AG04450 (cell line): ENCODE results near the gene PAXX. TPM values are rescaled to one million over a fixed set of nuclear protein-coding genes. Genes with fewer than 3 reads are reported as not detected.

ENCODE experiments used
- CTCF ChIA-PET: fragments of 300-600, 350-600 bp; formaldehyde crosslinking; extraction: SDS; loops from one replicate; lab custom pipeline; 2022; ENCODE audit warnings: antibody characterized with exemption, inconsistent platforms; lab: Charles Lee
- POLR2A ChIA-PET: fragments of 350-600 bp; formaldehyde crosslinking; extraction: SDS; loops from one replicate; lab custom pipeline; 2021; ENCODE audit warnings: antibody characterized with exemption, inconsistent platforms; lab: Yijun Ruan, JAX
- DNase-seq: peaks from one replicate; pipeline ENCODE4 v3.0.0-alpha.2; 2011; ENCODE audit warnings: low read depth, low spot score
- H3K27ac ChIP-seq: one replicate; pipeline ENCODE4 v1.5.1; 2012; ENCODE audit warnings: low read depth, low read length, control low read depth
- H3K27me3 ChIP-seq: one replicate; pipeline ENCODE4 v1.6.0; 2012; ENCODE audit warnings: low read length; ENCODE audit not compliant: control insufficient read depth, insufficient read depth
- H3K4me3 ChIP-seq: 2 replicates; pipeline ENCODE4 v1.5.1; 2011; ENCODE audit warnings: mild to moderate bottlenecking, low read depth, low read length, control low read depth
- H3K9me3 ChIP-seq: 2 replicates; pipeline ENCODE4 v1.5.1; 2012; ENCODE audit warnings: low read length; ENCODE audit not compliant: control insufficient read depth, insufficient read depth
- polyA plus RNA-seq: library from polyadenylated mRNA; depleted of rRNA; stranded (reverse); fragments of >200 nt; gene quantifications from 2 replicates; pipeline ENCODE4 v1.2.3, GENCODE V29; 2011
- TF ChIP-seq, protein P1 (sequence below): IDR thresholded peaks from 2 replicates; pipeline ENCODE4 v1.5.1; 2011; ENCODE audit warnings: low read depth, low read length, control low read depth, inconsistent platforms

Gene PAXX
- polyA plus RNA-seq, 1 experiment: 6.0 TPM

DNA sequence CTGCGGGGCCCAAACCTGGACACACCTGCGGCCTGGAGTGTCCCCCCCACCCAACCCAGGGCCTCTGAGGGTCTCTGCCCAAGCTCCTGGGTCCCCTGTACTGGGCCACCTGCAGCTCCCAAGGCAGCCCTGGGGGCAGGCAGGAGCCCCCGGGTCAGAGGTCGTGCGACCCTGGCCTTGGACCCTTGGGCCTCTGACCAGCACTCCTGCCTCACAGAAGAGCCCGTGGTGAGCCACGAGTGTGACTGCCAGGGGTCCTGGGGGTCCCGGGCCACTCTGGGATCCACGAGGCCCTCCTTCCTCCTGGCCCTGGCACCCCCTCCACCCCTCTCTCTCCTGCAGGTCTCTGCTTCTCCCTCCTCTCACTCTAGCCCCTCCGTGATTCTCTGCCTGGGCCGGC lies 19.9 kb upstream of the PAXX start:
- Histone ChIP-seq H3K9me3 (no peaks in the 10 kb centered on the region; the same call in 1 of the 2 replicates), H3K27ac (no peak overlapping the region), H3K27me3 (peaks cover 15% of the 10 kb centered on the region), H3K4me3 (no peak overlapping the region)
- ChIA-PET CTCF (no interaction called here), POLR2A (no interaction called here)
- TF ChIP-seq, protein P1, sequence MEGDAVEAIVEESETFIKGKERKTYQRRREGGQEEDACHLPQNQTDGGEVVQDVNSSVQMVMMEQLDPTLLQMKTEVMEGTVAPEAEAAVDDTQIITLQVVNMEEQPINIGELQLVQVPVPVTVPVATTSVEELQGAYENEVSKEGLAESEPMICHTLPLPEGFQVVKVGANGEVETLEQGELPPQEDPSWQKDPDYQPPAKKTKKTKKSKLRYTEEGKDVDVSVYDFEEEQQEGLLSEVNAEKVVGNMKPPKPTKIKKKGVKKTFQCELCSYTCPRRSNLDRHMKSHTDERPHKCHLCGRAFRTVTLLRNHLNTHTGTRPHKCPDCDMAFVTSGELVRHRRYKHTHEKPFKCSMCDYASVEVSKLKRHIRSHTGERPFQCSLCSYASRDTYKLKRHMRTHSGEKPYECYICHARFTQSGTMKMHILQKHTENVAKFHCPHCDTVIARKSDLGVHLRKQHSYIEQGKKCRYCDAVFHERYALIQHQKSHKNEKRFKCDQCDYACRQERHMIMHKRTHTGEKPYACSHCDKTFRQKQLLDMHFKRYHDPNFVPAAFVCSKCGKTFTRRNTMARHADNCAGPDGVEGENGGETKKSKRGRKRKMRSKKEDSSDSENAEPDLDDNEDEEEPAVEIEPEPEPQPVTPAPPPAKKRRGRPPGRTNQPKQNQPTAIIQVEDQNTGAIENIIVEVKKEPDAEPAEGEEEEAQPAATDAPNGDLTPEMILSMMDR: no peak
- no peak for DNase-seq

DNA sequence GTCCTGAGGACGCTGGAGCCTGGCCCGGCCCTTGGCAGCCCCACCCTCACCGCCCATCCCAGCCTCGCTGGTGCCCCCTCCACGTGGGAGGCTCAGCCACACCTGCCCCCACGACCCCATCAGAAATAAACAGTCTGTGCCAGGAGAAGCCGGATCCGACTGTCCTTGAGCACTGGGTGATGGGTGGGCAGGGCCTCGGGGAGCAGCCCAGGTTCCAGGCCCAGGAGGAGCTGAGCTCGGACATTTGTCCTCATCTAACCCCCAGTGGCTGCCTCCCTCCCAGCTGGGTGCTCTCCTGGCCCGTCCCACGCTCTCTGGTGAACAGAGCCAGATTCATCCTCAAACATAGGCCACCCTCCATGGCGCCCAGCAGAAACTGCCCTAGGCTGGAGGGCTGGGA lies 19.5 kb upstream of the PAXX start:
- DNase-seq: no peak
- ChIA-PET POLR2A (no interaction called here), CTCF (no interaction called here)
- Histone ChIP-seq H3K27ac (no peak overlapping the region), H3K9me3 (no peaks in the 10 kb centered on the region; the same call in 1 of the 2 replicates), H3K4me3 (no peak overlapping the region), H3K27me3 (peaks cover 19% of the 10 kb centered on the region)
- TF ChIP-seq, protein P1: no peak

DNA sequence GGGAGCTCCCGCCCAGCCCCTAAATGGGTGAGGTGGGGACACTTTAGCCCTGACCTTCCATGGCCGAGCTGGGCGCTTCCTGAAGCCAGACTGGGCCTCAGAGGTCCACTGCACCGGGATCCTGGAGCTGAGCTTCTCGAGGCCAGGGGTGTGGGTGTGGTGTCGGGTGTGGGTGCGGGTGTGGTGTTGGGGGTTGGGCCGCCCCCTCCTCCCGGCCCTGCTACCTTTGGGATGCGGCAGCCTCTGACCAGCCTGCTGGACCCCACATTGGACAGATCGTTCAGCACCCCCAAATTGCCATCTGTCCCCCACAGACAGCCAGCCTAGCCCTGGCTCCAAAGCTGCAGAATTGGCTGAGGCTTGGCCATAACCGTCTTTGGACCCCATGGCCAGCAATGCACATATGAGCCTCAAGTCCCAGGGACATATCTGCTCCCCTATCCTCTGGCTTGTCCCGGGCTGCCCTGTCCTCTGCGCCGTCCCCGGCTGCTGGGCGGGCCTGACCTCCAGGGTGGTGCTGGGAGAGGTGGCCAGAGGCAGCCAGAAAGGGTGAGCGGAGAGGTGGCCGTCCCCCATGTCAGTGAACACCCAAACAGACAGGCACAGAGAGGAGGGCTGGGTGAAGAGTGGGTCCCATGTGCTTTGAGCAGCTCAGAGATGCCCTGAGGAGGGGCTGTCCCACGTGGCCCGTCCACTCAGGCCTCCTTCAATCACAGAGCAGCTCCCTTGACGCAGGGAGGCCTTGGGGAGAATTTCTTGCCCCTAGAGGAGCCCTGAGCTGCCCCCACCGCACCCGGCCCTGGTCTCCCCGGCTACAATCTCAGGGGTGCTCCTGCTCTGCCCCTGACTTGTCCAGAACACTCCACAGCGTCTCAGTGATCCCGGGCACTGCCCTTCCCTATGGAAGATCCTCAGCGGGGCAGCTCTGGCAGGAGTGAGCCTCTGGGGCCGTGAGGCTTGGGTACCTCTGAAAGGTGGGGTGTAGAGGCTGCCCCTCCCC lies 18.3 kb upstream of the PAXX start:
- Histone ChIP-seq H3K4me3 (no peak overlapping the region), H3K27me3 (peaks cover 19% of the 10 kb centered on the region), H3K9me3 (no peaks in the 10 kb centered on the region; the same call in 1 of the 2 replicates), H3K27ac (no peak overlapping the region)
- POLR2A ChIA-PET: no interaction called here
- CTCF ChIA-PET: interaction anchor here (0.5 to 0.8 kb wide), 3 partner anchors 26 to 187 kb away, joined by 3 to 4 read pairs (median 4); partner anchors contain the start of gene NPDC1
- TF ChIP-seq, protein P1: no peak
- DNase-seq: no peak

DNA sequence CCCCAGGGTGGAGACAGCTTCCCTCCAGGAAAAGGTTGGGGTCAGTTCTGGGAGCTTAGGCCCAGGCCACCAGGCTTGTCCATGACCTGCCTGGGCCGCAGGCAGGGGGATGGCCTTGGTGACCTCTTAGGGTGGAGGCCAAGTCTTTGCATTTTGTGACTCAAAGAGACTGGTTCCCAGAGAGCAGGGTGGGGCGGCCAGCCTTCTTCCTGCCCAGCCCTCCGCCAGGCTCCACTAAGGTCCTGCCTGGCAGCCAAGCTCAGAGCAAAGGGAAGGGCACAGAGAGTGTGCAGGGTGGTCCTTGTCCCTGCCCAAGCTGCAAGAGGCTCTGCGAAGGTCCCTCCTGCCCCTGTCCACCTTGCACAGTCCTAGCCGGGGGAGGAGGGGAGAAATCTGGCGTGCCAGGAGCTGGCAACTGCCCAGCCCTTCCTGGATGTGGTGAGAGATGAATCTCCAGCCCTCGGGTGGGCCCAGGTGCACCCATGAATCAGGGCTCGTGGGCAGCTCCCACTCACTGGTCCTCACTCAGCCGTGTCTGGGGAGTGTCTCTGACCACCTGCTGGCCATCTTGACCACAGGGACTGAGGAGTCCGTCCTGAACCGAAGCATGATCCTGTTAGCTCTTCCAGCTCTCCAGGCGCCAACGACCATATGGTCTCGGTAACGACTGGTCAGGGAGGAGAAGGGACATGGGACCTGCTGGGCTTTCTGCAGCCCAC lies 17.2 kb upstream of the PAXX start:
- Histone ChIP-seq H3K27ac (no peak overlapping the region), H3K27me3 (peaks cover 19% of the 10 kb centered on the region), H3K9me3 (no peaks in the 10 kb centered on the region; the same call in 1 of the 2 replicates), H3K4me3 (no peak overlapping the region)
- CTCF ChIA-PET: interaction anchor here (0.5 to 0.8 kb wide), 3 partner anchors 27 to 188 kb away, joined by 3 to 4 read pairs (median 4); partner anchors contain the start of gene NPDC1
- POLR2A ChIA-PET: no interaction called here
- TF ChIP-seq, protein P1: no peak
- DNase-seq: no peak
